ENCODE results near the gene CDC42.
"Not testable (repeated sequence)": the region's sequence is repeated elsewhere in the genome, so short reads cannot be mapped to it uniquely, and the experiment has no call there.

The CDC42 gene

DNA sequence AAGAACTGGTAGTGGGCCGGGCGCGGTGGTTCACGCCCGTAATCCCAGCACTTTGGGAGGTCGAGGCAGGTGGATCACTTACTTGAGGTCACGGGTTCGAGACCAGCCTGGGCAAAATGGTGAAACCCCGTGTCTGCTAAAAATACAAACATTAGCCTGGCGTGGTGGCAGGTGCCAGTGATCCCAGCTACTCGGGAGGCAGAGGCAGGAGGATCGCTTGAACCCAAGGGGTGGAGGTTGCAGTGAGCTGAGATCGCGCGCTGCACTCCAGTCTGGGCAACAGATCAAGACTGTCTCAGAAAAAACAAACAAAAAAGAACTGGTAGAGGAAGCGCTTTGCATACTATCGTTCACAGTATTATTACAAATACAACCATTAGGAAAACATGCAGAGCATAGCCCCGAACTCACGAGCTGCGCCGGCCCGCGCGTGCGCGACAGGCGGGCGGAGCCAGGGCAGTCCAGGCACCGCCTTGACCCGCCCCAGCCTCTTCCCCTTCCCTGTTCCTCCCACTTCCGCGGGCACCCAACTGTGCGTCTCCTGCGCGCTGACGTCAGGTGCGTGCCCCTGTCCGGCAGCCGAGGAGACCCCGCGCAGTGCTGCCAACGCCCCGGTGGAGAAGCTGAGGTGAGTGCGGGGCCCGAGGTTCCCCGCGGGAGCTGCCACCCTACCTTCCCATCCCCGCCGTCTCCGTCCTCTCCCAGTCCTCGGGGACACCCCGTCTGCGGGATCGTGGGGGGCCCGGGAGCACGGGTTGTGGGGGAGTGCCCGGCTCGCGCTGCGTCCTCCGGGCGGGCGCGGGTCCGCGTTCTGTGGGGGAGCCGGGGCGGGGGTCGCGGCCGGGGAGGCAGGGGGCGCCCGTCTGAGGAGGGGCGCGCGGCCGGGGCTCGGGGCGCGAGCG lies at the start of gene CDC42:
TSS of gene CDC42 (plus strand) at position 595 of the 902 bp plus-strand sequence. CDS start 25,770 bp downstream, outside the sequence.
- DNase-seq, result peak; percentile 98

GRCh38 chr1:22002875-22003274 lies 49.6 kb upstream of the CDC42 start:
- DNase-seq, result not testable (repeated sequence)

- DNase-seq, result not testable (repeated sequence)
These were observed 48.5 kb upstream of the CDC42 start for GRCh38 chr1:22003959-22004358.

DNA sequence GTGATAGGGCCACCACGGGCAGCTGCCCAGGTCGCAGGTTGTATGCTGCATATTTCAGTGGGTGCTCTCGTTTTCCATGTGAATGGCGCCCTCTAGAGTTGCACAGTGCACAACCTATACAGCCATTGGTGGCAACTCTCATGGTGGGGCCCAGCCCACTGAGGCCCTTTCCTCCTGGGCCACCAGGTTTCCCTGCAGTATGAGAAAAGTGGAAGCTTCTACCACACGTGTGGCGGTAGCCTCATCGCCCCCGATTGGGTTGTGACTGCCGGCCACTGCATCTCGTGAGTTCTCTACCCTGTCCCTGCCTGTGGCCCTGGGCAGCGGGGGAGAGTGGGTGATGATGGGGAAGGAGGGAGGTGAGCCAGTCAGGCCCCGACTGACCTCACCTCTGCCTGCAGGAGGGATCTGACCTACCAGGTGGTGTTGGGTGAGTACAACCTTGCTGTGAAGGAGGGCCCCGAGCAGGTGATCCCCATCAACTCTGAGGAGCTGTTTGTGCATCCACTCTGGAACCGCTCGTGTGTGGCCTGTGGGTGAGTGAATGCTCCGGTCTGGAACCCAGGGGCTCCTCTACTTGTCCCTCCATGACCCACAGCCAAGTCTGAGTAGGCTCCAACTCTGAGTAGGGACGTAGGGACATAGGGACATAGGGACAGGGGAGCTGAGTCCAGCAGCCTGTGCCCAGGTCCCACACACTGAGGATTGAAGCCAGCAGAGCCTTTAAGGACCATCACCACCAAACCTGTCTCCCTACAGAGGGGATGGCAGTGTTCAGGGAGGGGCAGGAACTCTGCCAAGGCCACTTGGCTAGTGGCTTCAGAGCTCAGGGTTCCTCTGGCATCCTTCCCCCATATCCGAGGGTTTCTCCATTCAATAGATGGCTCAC lies 47.0 kb upstream of the CDC42 start:
- not testable (repeated sequence) for DNase-seq

DNA sequence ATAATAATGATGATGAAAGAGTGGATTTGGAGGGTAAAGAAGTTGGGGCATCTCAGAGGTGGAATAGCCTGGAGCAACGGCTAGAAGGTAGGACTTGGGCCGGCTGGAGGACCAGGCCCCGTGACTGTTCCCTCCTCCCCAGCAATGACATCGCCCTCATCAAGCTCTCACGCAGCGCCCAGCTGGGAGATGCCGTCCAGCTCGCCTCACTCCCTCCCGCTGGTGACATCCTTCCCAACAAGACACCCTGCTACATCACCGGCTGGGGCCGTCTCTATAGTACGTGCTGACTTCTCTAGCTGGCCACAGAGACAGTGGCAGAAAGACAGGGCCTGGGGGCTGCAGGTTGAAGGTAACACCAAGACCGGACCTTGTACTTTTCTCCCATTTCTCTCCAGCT lies 45.8 kb upstream of the CDC42 start:
- not testable (repeated sequence) for DNase-seq

DNA sequence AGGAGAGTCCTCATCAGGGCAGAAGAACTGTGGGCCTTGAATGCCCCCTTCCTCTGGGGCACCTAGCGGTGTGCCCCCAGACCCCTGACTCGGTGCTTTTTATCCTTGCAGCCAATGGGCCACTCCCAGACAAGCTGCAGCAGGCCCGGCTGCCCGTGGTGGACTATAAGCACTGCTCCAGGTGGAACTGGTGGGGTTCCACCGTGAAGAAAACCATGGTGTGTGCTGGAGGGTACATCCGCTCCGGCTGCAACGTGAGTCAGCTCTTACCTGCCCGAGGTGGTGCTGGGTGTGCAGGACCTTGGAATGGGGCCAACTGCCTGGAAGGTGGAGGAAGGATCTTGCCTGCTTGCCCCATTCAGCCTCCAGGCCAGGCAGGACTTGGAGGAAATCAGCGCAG lies 45.2 kb upstream of the CDC42 start:
- DNase-seq, result not testable (repeated sequence)

DNA sequence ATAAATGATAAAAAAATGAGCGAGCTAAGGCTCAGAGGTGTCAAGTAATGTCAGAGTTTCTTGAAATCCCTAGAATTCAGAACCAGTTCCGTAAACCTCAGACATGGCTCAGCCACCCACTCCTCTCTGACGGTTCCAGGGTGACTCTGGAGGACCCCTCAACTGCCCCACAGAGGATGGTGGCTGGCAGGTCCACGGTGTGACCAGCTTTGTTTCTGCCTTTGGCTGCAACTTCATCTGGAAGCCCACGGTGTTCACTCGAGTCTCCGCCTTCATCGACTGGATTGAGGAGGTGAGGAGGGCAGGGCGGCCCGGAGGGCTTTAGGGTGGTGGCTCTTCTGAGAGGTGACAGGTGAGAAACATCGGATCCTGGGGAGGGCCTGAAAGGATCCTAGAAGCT lies 42.9 kb upstream of the CDC42 start:
- DNase-seq, result not testable (repeated sequence)

DNA sequence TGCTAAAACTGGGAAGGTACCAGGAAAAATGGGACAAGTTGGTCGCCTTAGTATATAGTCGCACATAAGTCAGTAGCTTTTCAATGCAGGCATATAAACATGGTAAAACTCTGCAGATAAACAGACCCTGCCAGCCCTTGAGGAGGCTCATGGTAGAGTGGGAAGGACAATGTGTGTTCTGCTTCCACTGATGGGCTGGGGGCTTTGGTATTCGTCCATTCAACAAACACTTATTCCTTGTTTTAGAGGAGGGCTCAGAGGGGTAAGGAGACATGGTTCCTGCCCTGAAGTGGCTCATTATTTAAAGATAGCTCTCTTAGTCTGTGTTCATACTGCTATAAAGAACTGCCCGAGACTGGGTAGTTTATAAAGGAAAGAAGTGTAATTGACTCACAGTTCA lies 39.8 kb upstream of the CDC42 start:
- DNase-seq, result not testable (repeated sequence)

GRCh38 chr1:22014575-22015206 lies 37.8 kb upstream of the CDC42 start:
- not testable (repeated sequence) for DNase-seq

DNA sequence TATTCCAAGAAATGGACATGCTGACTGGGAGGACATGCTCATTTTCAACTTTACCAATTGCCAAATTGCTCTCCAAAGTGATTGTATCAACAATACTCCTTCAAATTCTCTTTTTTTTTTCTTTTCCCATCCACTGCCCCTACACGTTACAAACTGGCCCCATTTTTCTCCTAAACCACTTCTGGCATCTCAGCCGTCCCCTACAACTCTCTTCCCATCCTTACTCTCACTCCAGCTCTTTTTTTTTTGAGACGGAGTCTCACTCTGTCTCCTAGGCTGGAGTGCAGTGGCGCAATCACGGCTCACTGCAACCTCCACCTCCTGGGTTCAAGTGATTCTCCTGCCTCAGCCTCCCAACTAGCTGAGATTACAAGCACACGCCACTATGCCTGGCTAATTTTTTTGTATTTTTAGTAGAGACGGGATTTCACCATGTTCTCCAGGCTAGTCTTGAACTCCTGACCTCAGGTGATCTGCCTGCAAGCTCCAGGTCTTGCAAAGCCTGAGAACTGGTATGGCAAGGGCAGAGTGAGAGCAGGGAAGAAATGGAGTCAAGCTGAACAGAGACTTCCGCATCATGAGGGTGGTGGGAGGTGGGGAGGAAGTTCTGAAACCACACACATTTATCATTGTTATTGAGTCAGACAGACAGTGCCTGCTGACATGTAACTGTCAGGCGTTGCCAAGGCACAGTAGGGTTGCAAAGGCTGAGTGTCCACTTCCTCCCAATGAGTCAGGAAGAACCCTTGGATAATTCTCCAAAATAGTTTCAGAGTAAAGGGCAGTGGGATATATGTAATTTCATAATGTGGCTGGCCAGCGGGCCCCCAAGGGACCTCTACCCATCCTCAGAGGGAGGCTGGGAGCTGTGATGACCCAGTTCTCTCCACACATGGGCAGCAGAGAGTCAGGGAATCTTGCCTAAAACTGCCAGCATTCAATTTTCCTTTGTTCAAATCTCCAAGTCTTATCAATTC lies 33.6 kb upstream of the CDC42 start:
- DNase-seq, result peak; percentile 54

DNA sequence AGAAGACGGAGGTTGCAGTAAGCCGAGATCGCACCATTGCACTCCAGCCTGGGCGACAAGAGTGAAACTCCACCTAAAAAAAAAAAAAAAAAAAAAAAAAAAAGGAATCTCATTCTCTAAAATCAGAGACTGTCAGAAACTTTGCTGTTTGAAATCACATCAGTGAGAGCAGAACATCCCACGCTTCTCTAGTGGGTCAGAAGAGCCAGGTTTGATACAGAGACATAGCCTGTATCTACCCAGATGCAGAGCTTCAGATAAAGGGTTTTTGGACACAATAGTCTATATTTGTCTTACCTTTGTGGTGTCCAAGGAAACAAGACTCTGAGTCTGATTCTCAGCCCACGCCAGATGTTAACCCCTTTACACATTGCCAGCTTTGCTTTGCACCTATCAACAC lies 31.4 kb upstream of the CDC42 start:
- DNase-seq, result no peak

DNA sequence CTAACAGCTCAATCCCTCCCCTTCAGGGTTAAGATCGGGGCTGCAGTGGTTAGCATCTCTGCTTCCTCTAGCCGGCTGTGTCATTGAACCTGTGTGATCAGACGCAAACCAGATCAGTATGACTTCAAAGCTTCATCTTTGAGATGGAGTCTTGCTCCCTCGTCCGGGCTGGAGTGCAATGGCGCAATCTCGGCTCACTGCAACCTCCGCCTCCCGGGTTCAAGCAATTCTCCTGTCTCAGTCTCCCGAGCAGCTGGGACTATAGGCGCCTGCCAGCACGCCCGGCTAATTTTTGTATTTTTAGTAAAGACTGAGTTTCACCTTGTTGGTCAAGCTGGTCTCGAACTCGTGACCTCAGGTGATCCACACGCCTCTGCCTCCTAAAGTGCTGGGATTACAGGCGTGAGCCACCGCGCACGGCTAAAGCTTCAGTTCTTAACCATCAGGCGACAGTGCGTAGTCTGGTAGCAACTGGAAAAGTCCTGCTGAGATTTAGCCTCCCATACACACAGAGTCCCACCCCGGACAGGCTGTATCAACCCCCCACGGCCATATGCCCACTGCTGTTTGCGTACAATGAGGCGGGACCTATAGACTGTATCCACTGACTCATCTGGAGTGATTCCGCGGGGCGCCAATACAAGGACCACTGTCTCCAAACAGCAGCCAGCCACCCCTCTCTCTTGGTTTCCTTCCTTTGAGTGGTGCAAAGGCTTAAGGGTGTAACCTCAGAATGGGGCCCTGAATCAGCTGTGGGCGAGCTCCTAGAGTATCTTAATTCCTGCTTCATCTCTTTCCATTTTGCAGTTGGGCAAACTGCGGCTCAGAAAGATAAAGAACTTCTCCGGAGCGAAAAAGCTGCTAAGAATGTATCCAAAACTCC lies 27.8 kb upstream of the CDC42 start:
- peak; percentile 85 for DNase-seq

- DNase-seq, result peak; percentile 92
These were observed 26.9 kb upstream of the CDC42 start for GRCh38 chr1:22025368-22026155.

DNA sequence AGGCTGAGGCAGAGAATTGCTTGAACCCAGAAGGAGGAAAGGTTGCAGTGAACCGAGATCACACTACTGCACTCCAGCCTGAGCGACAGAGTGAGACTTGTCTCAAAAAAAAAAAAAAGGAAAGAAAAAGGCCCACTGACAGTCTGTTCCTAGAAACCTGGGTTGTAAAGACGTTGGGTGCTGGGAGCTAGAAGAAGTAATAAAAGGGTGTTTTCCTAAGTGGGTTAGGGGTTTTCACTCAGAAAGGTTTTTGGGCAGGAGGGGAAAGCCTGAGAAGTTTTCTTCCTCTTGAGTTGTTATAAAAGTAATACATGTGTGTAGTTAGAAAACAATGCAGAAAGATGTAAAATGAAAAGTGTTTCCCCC lies 25.6 kb upstream of the CDC42 start:
- no peak for DNase-seq

DNA sequence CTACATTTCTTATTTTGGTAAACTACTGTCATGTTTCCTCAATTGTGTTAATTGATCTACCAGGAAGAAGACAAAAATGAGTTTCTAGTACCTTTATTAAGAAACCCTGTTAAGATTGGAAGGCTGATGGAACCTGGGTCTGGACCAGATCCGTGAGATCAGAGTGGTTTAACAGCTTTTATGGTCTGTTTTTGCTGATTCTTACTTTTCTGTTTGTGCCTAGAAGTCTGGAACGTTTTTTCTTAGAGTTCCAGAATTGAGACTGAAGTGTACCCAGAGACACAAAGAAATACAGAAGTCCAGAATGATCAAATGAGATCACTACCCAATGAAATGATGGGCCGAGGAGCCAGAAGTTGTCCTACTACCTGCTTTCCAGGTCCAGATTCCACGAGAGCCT lies 22.5 kb upstream of the CDC42 start:
- no peak for DNase-seq

GRCh38 chr1:22030473-22030872 lies 22.0 kb upstream of the CDC42 start:
- no peak for DNase-seq

DNA sequence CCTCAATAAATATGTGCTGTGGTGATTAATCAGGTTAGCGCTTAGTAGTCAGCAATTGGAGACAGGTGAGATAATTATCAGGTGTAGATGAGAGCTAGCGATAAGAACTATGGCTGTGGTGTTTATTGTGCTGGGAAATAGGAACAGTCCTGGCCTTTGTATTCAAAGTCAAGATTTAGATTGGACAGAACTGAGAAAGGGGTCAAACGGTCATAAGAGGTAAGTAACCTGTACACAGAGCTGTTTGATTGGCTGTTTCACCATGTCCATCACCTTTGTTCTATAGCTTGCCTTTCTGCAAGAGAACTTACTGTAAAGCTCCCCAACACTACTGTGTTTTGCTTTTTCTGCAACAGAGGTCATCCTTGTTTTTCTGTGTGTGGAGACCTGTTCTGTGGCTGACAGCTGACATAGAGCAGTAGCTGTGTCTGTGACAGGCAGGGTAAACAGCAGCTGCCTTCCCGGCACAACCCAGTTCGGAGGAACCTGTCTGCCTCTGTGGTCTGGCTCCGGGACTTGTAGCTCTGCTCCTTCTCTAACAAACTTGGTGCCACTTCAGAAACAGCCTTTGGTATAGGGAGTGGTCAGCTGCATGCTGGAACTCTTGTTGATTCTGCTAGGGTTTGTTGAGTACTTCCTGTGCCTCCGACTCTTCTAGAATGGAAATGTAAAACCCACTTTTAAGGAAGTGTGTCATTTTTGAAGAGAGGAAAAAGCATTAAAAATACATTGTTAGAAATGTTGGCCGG lies 21.1 kb upstream of the CDC42 start:
- DNase-seq, result no peak

DNA sequence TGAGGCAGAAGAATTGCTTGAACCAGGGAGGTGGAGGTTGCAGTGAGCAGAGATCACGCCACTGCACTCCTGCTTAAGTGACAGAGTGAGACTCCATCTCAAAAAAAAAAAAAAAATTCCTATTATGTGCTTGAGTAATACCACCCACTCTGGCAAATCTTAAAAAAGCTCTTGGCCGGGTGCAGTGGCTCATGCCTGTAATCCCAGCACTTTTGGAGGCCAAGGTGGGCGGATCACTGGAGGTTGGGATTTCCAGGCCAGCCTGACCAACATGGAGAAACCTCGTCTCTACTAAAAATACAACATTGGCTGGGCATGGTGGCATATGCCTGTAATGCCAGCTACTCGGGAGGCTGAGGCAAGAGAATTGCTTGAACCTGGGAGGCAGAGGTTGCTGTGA lies 17.7 kb upstream of the CDC42 start:
- not testable (repeated sequence) for DNase-seq

DNA sequence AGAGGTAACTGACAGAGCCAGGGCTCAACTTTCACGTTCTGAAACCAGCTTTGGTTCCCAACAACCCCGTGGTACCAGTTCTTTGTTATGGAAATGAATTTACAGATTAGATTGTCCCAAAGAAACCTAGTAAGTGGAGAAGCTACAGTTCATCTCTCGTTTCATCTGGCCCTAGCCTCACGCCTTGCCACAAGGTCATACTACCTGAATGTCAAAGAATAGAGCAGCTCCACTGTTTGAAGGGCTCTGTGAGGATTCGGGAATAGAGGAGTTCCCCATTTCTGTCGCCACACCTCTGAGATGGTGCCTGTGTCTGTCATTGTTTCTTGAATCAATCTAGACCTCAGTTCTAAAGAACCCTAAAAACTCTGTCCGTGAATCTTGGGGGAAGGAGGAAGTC lies 15.0 kb upstream of the CDC42 start:
- no peak for DNase-seq
